Transverse colon (tissue), 4 donors: ENCODE data around the gene ACTBL2. TPM values are rescaled to one million over a fixed set of nuclear protein-coding genes. Genes with fewer than 3 reads are reported as not detected.

Experiments used
- DNase-seq: peaks from one replicate; pipeline ENCODE4 v3.0.0-alpha.2; 2019
- H3K27ac ChIP-seq, 4 donors: fragments of 200-600 bp; sonication (generic); 2 replicates each; pipeline ENCODE4 v1.5.1; 2016 to 2018; ENCODE audit warnings: inconsistent platforms in 4 of 4
- H3K27me3 ChIP-seq: fragments of 200-600 bp; sonication (generic); 2 replicates; pipeline ENCODE4 v1.5.1; 2017; ENCODE audit warnings: inconsistent platforms
- H3K36me3 ChIP-seq, 4 donors: fragments of 200-600 bp; sonication (generic); 2 replicates each; pipeline ENCODE4 v1.5.1; 2017 to 2019; ENCODE audit warnings: inconsistent platforms in 4 of 4
- H3K4me1 ChIP-seq, 4 donors: fragments of 200-600 bp; sonication (generic); 2 replicates each; pipeline ENCODE4 v1.5.1; 2017 to 2020; ENCODE audit warnings: inconsistent platforms in 4 of 4
- H3K4me3 ChIP-seq, 4 donors: fragments of 200-600 bp; sonication (generic); 1 replicate in 1 of 4; 2 replicates in 3 of 4; pipeline versions ENCODE4 v1.5.1 to v1.6.1; 2017 to 2019; ENCODE audit warnings: inconsistent platforms in 4 of 4
- H3K9me3 ChIP-seq, 2 donors: fragments of 200-600 bp; sonication (generic); 2 replicates each; pipeline ENCODE4 v1.5.1; 2017 to 2019; ENCODE audit warnings: inconsistent platforms in 2 of 2
- EP300 ChIP-seq: sonication (generic); formaldehyde crosslinking; IDR thresholded peaks from one replicate; pipeline ENCODE4 v1.6.1; 2017; ENCODE audit warnings: antibody characterized with exemption, low read depth
- POLR2A ChIP-seq: fragments of 450-650 bp; IDR thresholded peaks from one replicate; pipeline ENCODE4 v1.6.1; 2016; ENCODE audit warnings: antibody characterized with exemption, mild to moderate bottlenecking, moderate library complexity
- POLR2AphosphoS5 ChIP-seq, 3 donors: sonication (generic); formaldehyde crosslinking; IDR thresholded peaks; one replicate each; pipeline ENCODE4 v1.6.1; 2016; ENCODE audit warnings: antibody characterized with exemption in 3 of 3
- WGBS, 2 donors: methylation state at CpG; one replicate each; pipeline ENCODE4 v1.1.5; 2018; ENCODE audit warnings: low coverage in 1 of 2; 5-methylcytosine and 5-hydroxymethylcytosine counted together
- in situ Hi-C, 4 donors: fragments of 200-750 bp; cut with MboI; loops; one replicate each; pipeline versions ENCODE4 v1.15.0 to v1.15.1; 2017; ENCODE audit warnings: low sequenced_read_pairs in 3 of 4, low pct_ligation_motif_present in 1 of 4, low pct_unique_long_range_greater_than_20kb in 1 of 4
- intact Hi-C: fragments of 100-400 bp; cut with DNase I; formaldehyde crosslinking; loops from one replicate; pipeline ENCODE4 v1.15.1; 2023; ENCODE audit warnings: low total_unique reads
- total RNA-seq, 4 donors: library from RNA; depleted of rRNA; stranded (reverse); fragments of >200 nt; gene quantifications; one replicate each; pipeline ENCODE4 v1.1.0, GENCODE V29; 2016
- TF ChIP-seq, protein P1 (sequence below), 5 experiments: fragments of 200-600 bp in 3 of 5; fragments of 450-650 bp in 2 of 5; sonication (generic) in 3 of 5; IDR thresholded peaks; 1 replicate in 2 of 5; 2 replicates in 3 of 5; pipeline ENCODE4 v1.5.1; 2016 to 2017; ENCODE audit warnings: antibody characterized with exemption in 5 of 5, inconsistent platforms in 3 of 5, mild to moderate bottlenecking in 2 of 5, moderate library complexity in 1 of 5

ACTBL2 gene
- total RNA-seq, 4 donors from 2014 or later: not detected

DNA sequence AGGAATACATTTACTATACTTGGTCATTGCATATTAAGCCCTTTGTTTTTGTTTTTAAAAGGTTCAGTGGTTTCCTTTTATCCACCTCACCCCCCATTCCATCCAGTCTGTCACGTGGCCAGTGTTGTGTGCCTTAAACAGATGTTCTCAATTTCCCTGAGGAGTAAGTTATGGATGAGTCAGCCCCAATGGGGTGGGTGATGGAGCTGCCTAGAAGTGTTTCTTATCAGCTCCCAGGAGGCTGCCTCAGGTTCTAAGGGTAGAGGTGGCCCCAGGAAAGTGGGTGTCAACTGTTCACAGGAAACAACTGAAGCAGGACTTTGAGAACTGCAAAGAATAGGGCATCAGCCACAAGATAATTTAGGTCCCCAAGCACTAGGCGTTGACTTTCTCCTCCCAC is 41.1 kb downstream of the ACTBL2 start:
- no peak for DNase-seq
- intact Hi-C loops (no loop called here), in situ Hi-C loops (no loop called here)
- no peak overlapping the region for H3K27ac ChIP-seq
- no peaks in the 10 kb centered on the region for H3K27me3 ChIP-seq
- H3K9me3 ChIP-seq: no peaks in the 10 kb centered on the region
- TF ChIP-seq POLR2AphosphoS5 (IDR thresholded peaks at IDR 0.05) (no peak), POLR2A (no peak)
- no peaks in the 10 kb centered on the region for H3K36me3 ChIP-seq
- H3K4me1 ChIP-seq: no peaks in the 10 kb centered on the region
- H3K4me3 ChIP-seq: no peak overlapping the region
- 53 to 67% methylated on average over 1 to 2 of the region's 2 CpGs for WGBS, 2 donors

DNA sequence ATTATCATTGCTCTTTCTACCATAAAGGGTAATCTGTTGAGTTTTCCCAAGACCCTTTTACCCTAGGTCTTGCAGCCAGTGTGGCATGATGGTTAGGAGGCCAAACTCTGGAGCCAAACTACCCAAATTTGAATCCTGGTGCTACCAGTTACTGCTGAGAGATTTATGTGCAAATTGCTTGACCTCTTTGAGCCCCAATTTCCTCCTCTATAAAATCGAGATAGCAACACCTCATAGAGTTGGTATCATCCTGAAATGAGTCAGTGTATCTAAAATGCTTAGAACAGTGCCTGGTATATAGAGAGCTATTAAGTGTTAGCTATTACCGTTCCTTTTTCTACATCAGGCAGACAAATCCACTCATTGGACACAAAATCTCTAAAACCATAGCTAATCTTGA is 43.0 kb downstream of the ACTBL2 start:
- intact Hi-C loops: no loop called here
- TF ChIP-seq, protein P1, sequence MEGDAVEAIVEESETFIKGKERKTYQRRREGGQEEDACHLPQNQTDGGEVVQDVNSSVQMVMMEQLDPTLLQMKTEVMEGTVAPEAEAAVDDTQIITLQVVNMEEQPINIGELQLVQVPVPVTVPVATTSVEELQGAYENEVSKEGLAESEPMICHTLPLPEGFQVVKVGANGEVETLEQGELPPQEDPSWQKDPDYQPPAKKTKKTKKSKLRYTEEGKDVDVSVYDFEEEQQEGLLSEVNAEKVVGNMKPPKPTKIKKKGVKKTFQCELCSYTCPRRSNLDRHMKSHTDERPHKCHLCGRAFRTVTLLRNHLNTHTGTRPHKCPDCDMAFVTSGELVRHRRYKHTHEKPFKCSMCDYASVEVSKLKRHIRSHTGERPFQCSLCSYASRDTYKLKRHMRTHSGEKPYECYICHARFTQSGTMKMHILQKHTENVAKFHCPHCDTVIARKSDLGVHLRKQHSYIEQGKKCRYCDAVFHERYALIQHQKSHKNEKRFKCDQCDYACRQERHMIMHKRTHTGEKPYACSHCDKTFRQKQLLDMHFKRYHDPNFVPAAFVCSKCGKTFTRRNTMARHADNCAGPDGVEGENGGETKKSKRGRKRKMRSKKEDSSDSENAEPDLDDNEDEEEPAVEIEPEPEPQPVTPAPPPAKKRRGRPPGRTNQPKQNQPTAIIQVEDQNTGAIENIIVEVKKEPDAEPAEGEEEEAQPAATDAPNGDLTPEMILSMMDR (IDR thresholded peaks at IDR 0.05): no peak
- TF ChIP-seq EP300: no peak
- no peak for TF ChIP-seq POLR2A
- no peak for TF ChIP-seq POLR2AphosphoS5 (IDR thresholded peaks at IDR 0.05)

DNA sequence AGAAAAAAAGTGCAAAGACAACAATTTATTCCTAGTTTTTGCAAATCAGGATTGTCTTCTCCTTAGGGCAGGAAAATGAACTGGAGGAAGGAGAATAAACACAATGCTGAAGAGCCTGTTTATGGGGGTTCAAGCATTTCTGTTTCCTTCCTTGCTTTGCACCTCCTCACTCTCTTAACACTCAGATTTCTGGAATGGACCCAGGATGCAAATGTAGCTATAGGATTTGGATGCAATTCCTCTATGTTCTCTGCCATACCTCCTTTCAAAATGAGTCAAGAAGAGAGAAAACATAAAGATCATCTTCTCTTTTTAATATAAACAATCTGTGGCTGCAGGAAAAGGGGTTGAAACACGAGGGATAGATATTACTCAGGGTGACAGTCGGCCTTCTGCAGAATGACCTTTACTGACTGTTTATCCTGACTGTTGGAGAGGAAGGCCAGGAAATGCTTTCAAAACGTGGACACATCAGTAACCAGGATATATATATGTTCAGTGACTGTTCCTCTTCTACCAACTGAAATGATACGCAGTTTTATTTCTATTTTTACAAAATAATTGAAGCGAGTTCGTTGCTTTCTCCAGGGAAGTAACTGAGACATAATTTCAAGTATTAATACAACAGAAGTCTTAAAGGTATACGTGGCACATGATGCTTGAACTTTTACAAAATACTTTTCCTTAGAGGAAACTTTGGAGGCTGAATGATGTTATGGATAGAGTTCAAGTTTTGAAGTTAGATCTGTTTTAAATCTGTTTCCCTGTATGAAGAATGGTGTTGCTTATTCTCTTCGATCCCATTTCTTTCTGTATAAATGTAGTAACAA is 44.4 kb downstream of the ACTBL2 start:
- no peak overlapping the region for H3K4me3 ChIP-seq
- WGBS, 2 donors: 53 to 57% methylated on average over 8 of the region's 8 CpGs
- intact Hi-C loops: no loop called here
- TF ChIP-seq EP300 (no peak), POLR2A (no peak), POLR2AphosphoS5 (IDR thresholded peaks at IDR 0.05) (no peak)
- TF ChIP-seq, protein P1 (IDR thresholded peaks at IDR 0.05): no peak
- no peak for DNase-seq
- no peaks in the 10 kb centered on the region for H3K27me3 ChIP-seq
- peaks cover 0 to 12% (median 4%) of the 10 kb centered on the region in 4 donors for H3K4me1 ChIP-seq
- H3K9me3 ChIP-seq: no peaks in the 10 kb centered on the region
- in situ Hi-C loops: no loop called here
- no peak overlapping the region for H3K27ac ChIP-seq
- H3K36me3 ChIP-seq: no peaks in the 10 kb centered on the region

More for the DNA sequence above, 43.0 kb downstream of the ACTBL2 start:
- no peak for DNase-seq
- 40 to 65% methylated on average over 1 to 2 of the region's 2 CpGs for WGBS, 2 donors
- H3K27me3 ChIP-seq: no peaks in the 10 kb centered on the region
- in situ Hi-C loops: no loop called here
- H3K9me3 ChIP-seq: no peaks in the 10 kb centered on the region
- H3K4me3 ChIP-seq: no peak overlapping the region
- peaks cover 0 to 12% (median 4%) of the 10 kb centered on the region in 4 donors for H3K4me1 ChIP-seq
- no peaks in the 10 kb centered on the region for H3K36me3 ChIP-seq
- H3K27ac ChIP-seq: no peak overlapping the region

DNA sequence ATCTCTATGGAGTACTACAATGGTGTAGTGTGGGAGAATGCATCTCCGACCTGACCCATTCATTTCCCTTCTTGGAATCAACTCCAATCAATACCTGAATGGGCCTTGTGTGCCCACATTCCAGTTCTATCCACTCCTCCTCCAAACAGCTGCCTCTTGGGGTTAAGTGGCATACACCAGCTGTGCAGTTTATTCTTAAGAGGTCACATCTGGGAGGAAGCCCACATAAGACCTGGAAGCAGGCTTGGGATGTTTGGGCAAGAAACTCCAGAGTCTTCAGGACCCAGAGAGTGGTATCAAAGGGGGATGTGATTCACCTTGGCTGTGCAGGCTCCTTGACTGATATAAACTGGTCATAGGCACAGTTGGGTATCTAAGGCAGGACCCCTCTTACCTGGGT is 46.0 kb downstream of the ACTBL2 start:
- 75% methylated on average over 1 of the region's 1 CpG for WGBS, 2 donors
- intact Hi-C loops: no loop called here
- no peak for DNase-seq
- in situ Hi-C loops: no loop called here
- Histone ChIP-seq H3K27ac (no peak overlapping the region), H3K9me3 (no peaks in the 10 kb centered on the region), H3K4me1 (peaks cover 0 to 12% (median 4%) of the 10 kb centered on the region in 4 donors), H3K4me3 (no peak overlapping the region), H3K36me3 (no peaks in the 10 kb centered on the region), H3K27me3 (no peaks in the 10 kb centered on the region)
- TF ChIP-seq POLR2AphosphoS5 (IDR thresholded peaks at IDR 0.05): no peak
- no peak for TF ChIP-seq POLR2A
- no peak for TF ChIP-seq EP300

DNA sequence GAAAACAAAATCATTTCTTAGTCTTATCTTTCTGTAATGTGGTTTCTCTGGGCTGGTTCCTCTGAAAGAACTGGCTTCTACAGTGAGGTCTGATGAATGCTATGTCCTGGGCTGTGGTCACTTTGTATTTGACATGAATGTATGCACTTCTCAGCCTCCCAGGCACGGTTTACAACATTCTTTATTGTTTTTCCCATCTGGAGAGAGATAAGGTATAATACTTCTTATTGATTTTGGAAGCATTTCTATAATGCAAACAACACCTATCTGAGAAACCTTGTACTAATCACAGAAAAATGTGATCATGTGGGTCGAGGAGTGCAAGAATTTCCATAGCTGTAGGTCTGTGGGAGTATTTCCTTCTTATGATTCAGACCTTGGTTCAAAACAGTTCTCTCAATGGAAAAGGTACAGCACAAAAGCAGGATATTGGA is 46.9 kb downstream of the ACTBL2 start:
- no peak overlapping the region for H3K27ac ChIP-seq
- no peaks in the 10 kb centered on the region for H3K27me3 ChIP-seq
- DNase-seq: no peak
- H3K36me3 ChIP-seq: no peaks in the 10 kb centered on the region
- H3K4me3 ChIP-seq: no peak overlapping the region
- intact Hi-C loops (no loop called here), in situ Hi-C loops (no loop called here)
- TF ChIP-seq POLR2AphosphoS5 (IDR thresholded peaks at IDR 0.05): no peak
- TF ChIP-seq POLR2A: no peak
- TF ChIP-seq, protein P1 (IDR thresholded peaks at IDR 0.05): no peak
- no peaks in the 10 kb centered on the region for H3K9me3 ChIP-seq
- H3K4me1 ChIP-seq: peaks cover 0 to 12% (median 4%) of the 10 kb centered on the region in 4 donors
- WGBS, 2 donors: 10 to 43% methylated on average over 2 of the region's 2 CpGs
